ENCODE results near the gene UBR2.
"Not testable (repeated sequence)": the region's sequence is repeated elsewhere in the genome, so short reads cannot be mapped to it uniquely, and the experiment has no call there.

The UBR2 gene

GRCh38 chr6:42696526-42697267 is 132.9 kb downstream of the UBR2 start:
- DNase-seq: no peak

GRCh38 chr6:42697268-42697655 is 133.4 kb downstream of the UBR2 start:
- DNase-seq: no peak

GRCh38 chr6:42698217-42698616 is 134.4 kb downstream of the UBR2 start:
- DNase-seq: no peak

- no peak for DNase-seq
Observed at GRCh38 chr6:42702200-42702599, 138.4 kb downstream of the UBR2 start.

- not testable (repeated sequence) for DNase-seq
Observed at GRCh38 chr6:42702786-42703185, 139.0 kb downstream of the UBR2 start.

DNA sequence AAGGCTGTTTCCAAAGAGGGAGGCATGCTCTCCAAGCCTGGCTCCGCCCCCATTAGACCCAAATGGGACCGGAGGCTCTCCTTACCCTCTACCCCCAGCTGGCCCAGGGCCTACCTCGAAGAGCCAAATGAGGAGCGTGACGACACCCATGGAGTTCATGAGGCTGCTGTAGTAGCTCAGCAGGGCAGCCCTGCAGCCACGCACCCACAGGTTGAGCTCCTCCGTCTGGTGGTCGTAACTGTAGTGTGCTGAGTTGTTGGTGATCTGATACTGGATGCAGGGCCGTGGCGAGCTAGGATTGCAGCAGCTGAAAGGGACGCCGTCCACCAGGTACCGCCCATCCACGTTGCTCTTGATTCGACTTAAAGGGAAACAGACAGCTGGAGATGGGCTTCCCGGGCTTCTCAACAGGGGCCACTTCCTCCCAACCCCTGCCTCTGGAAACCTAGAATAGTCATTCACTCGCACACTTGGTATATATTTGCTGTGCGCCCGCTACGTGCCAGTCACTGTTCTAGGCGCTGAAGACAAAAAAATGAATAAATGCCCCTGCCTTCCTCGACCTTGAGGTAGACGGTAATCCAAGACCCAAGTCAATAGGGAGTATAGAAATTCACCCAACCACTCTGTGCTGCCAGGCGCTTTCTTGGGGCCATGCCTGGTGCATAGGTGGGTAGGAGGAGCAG is 140.6 kb downstream of the UBR2 start:
- peak; percentile 73 for DNase-seq

DNA sequence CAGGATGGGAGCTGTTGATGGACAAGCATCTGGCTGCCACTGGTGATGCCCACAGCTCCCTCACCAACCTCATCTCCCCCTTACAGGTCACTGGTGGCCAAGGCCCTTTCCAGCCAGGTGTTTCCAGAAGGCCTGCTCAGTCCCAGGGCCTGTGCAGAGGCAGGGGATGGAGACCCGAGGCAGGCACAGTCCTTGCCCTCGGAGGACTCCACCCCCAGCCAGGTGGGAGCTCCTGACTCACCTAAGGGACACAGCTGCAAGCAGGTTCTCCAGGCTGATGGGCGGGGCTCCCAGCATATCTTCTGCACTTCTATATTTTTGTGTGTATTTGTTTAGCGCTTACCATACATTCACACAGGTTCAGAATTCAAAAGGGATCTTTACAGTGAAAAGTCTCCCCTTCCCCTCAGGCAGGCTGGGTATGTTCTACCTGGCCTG is 141.1 kb downstream of the UBR2 start:
- no peak for DNase-seq

- no peak for DNase-seq
Observed at GRCh38 chr6:42707595-42707994, 143.8 kb downstream of the UBR2 start.

DNA sequence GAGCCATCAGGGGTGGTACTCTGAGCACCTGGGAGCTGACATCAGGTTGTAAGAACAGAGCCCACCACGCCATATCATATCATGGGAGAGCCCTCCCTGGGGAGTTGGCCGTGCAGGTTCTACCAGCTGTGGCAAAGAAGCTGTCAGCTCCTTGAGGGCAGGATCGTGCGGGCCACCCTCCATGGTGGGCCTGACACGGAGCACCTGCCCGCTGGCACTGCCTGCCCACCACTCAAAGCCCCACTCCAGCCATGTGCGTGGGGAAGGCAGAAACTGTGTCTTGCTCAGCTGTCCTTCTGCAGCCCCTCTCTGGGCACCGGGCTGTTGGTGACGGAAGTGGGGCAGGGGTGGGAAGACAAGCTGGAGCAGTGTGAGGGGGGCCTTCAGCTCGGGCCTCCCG is 144.3 kb downstream of the UBR2 start:
- DNase-seq: no peak

GRCh38 chr6:42709871-42710270 is 146.0 kb downstream of the UBR2 start:
- DNase-seq: no peak

DNA sequence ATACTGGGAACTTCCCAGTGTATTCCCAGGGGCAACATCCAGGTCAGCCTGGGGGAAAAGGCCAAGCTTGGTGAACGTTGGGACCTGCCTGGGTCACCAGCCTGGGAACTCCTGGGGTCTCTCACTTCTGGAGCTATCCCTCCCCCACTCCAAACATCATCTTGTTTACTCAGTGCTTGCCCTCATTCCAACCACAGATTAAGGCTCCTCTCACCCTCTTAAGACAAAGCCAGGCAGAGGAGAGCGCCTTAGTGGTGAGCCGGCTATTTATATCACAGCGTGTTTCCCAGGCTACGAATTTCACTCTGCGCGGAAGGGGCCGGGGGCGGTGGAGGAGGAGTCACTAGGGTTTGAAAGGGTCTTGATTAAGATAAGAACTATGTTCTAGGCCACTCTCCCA is 146.5 kb downstream of the UBR2 start:
- no peak for DNase-seq

DNA sequence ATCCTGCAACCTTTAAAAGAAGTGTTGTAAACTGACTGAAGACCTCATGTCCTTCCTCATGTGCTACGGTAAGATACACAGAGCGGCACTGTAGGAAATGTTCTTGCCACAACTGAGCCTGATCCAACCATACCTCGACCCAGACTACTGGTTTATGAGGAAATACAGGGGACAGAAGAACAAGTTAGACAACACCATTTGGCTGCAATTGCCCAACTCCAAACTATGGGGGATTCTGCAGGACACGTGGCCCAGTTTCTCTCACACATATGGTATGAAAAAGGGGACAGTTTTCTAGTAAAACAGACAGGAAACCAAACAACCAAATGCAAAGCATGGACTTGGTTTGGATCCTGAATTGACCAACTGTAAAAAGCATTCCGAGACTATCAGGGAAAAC is 148.1 kb downstream of the UBR2 start:
- no peak for DNase-seq

- DNase-seq: no peak
Observed at GRCh38 chr6:42714098-42714761, 150.4 kb downstream of the UBR2 start.

- no peak for DNase-seq
Observed at GRCh38 chr6:42715871-42716270, 152.0 kb downstream of the UBR2 start.

GRCh38 chr6:42720739-42721138 is 156.9 kb downstream of the UBR2 start:
- DNase-seq: no peak

GRCh38 chr6:42722497-42722896 is 158.7 kb downstream of the UBR2 start, which contains the start of gene PRPH2:
Gene PRPH2, minus strand, starts transcription at chr6:42722597. Its CDS starts 263 bp downstream, at chr6:42722334.
- DNase-seq: no peak

- DNase-seq: no peak
Observed at GRCh38 chr6:42724825-42725224, 161.0 kb downstream of the UBR2 start.

DNA sequence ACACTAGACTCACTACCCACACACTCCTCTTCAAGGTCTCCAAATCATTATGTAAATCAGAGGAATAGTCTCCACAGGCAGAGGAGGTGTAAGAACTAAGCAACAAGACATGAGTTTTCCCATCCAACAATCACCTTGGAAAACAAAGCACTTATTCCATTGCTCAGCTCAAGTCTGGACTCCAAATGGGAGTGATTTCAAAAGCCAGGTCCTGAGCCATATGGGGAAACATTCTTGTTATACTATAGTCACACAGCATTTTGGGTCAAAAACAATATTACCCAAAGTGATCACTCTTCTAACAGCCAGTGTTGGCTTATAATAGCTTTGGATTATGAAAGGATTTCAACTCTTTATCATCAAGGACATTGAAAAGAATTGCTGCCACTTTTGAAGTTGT is 162.2 kb downstream of the UBR2 start:
- DNase-seq: no peak

DNA sequence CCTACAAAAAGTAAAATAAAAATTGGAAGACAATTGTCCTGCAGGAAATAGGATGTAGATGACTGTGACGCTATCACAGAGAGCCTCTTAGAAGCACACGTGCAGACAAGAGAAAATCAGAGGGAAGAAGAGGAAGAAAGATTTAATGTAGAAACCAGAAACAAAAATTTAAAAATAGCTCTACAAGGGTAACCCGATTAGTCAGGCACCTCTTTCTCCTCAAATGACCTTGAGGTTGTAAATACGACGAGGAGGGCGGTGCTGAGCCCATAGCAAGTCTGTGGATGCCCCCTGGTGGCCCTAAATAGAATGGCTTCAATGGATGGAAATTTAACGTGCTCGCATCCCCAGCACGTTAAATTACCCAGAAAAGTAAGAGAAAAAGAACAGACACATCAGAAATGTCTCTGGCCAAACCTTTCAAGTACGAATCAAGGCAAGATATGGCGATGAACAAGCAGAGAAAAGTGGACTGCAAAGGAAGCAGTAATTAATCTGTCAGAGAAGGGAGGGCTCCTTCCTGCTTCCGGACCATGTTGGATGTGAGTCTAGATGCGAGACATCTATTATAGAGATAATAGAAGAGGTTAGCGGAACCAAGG is 162.8 kb downstream of the UBR2 start:
- DNase-seq: peak; percentile 63

GRCh38 chr6:42727087-42727611 is 163.3 kb downstream of the UBR2 start:
- DNase-seq: no peak

DNA sequence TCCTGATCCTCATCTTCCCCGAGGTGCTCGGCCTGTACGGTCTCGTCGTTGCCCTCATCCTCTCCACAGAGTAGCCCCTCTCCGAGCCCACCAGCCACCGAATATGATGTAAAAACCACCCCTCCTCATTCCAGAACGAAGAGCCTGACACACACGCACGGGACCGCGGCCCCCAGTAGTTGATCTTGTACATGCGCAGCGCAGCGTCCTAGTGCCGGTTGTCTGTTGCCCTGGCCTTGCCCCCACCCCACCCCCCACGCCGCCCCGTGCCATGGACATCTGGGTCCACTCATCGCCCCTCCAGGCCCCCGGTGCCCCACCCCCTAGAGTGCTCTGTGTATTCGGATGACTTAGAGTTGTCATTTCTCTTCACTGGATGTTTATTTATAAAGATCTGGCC is 163.8 kb downstream of the UBR2 start:
- DNase-seq: no peak

- DNase-seq: no peak
Observed at GRCh38 chr6:42729731-42730130, 165.9 kb downstream of the UBR2 start.

GRCh38 chr6:42733867-42734481 is 170.1 kb downstream of the UBR2 start:
- not testable (repeated sequence) for DNase-seq
